GM18511 (cell line): ENCODE data around the gene KIAA1671.

Experiments used
- ATAC-seq: cut with Tn5 transposase; IDR thresholded peaks from one replicate; pipeline ENCODE4 v1.9.1; 2021; ENCODE audit warnings: mild to moderate bottlenecking, moderate library complexity; ENCODE audit not compliant: unreplicated experiment

Gene KIAA1671

DNA sequence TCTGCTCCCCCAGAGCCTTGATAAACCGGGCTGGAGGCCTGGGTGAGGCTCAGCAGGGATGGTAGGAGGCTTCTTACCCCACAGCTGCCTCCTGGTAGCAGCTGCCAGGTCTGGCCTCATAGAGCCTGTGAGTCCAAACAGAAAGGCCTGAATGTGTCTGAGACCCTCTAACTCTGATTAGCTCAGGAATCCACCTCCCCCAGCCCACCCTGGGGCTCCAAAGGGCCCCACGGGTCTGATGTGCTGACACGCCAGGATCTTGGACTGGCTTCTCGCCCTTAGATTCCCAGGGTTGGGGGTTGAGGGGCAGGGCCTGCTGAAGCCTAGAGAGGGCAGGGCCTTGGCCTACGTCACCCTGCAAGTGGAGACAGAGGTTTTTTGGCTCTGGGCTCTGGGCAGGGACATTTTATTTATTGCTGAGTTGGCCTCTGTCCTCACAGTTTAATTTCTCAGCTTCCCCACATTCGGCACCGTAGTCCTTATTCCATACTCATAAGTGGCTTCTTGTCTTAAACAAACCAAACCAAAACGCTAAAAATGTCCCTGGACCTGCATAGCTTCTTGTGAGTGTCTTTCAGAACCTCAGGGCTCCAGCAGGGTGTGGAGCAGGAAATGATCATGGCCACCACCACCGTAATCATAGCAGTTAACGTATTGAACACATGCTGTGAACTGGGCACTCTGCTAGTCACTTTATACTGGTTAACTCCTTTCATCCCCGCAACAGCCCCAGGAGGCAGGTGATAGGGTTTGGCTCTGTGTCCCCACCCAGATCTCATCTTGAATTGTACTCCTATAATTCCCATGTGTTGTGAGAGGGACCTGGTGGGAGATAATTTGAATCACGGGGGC lies 25.1 kb downstream of the KIAA1671 start:
- no peak for ATAC-seq

DNA sequence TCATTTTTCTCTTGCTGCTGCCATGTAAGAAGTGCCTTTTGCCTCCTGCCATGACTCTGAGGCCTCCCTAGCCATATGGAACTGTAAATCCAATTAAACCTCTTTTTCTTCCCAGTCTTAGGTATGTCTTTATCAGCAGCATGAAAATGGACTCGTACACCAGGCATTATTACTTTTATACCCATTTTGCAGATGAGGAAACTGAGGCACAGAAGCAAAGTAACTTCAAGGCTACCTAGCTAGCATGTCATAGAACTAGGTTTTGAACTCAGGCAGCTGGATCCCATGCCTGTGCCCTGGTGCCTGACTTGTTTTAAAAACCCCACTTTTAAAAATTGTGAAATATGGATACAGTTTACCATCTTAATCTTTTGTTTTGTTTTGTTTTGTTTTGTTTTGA lies 25.8 kb downstream of the KIAA1671 start:
- no peak for ATAC-seq

DNA sequence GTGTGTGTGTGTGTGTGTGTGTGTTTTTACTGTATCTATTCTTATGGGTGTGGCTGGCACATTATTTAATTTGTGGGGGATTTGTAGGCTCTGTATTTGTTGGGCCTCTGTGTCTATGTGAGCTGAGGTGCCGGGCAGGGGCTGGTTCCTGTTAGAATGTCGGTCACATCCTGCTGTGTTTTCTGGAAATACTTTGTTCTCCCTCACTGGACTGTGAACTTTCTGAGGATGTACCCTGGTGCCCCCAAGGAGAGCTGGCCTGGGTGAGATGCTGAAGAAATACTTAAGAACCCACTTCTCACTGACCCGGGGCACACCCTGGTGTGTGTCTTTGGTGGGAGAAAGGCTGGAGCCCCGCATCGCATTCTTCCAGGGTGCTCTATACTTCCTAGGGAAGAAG lies 28.6 kb downstream of the KIAA1671 start:
- ATAC-seq, result no peak

DNA sequence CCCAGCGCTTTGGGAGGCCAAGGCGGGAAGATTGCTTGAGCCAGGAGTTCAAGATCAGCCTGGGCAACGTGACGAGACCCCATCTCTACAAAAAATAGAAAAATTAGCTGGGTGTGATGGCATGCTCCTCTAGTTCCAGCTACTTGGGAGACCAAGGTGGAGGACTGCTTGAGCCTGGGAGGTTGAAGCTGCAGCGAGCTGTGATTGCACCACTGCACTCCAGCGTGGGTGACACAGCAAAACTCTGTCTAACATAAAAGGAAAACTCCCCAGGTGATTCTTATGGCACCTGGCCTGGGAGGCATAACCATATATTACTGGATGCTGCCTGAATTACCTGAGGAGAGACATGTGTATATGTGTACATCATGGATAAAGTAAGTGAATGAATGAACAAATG lies 29.1 kb downstream of the KIAA1671 start:
- no peak for ATAC-seq

DNA sequence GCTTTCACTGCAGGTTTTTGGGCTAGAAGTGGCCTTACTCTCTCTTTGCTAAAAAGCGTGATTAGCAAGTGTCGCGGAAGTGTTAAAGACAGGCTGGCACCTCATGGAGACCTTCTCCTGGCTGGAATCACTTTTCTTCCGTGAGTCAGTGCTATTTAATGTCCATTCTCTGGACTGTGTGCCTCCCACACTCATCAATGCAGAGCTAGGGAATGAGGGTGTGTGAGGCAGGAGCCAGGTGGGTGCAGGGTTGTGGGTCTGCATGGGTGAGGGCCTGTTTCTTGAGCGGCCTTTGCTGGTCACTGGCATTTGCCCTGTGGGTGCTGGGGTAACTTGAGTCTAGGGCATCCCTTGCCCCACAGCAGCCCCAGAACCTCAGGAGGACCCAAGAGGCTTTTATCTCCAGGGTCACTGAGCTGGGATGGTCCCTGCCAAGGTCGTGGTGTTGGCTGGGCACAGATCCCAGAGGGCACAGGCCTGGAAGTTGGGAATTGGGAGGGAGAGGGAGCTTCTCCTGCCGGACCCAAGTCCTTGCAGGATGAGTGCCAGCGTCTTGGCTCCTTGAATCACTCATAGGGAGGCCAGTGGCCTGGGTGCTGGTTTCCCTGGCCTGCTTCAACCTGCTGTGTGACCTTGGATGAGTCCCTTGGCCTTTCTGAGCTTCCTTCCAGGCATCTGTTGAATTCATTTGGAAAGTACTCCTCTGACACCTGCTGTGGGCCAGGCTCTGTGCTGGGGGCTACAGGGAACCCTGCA lies 30.0 kb downstream of the KIAA1671 start:
- no peak for ATAC-seq

DNA sequence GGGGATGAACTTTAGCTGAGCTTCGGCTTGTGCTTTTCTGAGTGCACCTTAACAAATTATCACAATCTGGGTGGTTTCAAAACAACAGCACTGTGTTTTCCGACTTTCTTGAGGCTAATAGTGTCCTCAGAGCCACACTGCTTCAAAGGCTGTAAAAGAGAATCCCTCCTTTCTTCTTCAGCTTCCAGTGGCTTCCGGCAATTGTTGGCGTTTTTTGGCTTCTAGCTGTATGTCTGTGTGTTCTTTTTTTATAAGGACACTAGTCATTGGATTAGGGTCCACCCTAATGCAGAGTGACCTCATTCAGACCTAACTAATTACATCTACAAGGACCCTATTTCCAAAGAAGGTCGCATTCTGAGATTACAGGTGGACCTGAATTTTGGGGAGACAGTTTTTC lies 30.6 kb downstream of the KIAA1671 start:
- no peak for ATAC-seq

DNA sequence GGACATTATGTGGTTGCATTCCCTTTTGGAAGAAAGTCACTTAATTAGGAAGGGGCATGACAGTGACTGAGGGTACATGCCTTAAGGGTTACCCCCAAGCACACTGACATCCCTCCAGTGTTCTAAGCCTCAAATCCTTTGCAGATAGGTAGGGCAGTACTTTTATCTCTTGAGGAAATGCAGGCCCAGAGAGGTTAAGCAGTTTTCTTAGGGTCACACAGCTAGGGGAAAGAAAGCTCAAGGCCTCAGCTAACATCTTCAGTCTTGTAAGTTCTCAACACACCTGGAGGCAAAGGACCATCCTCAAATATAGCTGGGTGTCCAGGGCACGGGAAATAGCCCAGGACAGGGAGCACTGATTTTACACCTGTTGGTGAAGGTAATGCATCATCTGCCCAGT lies 31.6 kb downstream of the KIAA1671 start:
- no peak for ATAC-seq

DNA sequence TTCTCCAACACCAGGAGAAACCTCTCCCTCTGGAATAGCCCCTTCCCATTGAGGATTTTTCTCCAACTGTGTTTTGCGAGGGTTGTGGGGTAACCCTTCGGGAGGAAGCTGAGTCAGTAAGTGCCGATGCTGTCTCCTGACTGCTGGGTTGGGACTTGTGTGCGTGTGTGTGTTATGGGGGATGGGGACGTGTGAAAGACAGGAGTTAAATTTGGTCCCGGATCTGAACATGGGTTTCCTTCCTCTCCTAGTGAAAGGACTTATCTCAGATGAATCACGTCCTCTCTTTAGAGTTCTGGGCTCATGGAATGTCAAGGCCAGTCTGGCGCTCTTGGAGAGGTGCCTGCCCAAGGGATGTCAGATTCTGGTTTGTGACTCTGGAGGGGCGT lies 33.3 kb downstream of the KIAA1671 start:
- no peak for ATAC-seq

DNA sequence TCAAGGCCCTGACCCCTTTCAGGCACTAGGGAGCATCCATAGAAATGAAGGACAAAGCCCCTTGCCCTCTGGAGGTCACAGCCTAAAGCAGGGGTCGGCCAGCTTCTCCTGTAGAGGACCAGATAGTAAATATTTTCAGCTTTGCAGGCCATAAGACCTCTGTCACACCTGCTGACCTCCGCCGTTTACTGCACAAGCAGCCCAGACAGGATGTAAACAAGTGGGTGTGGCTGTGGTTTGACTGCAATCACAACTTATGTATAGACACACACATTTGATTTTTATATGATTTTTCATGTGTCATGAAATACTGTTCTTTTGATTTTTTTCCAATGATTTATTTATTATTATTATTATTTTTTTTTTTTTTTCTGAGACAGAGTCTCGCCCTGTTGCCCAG lies 34.3 kb downstream of the KIAA1671 start:
- ATAC-seq, result no peak

DNA sequence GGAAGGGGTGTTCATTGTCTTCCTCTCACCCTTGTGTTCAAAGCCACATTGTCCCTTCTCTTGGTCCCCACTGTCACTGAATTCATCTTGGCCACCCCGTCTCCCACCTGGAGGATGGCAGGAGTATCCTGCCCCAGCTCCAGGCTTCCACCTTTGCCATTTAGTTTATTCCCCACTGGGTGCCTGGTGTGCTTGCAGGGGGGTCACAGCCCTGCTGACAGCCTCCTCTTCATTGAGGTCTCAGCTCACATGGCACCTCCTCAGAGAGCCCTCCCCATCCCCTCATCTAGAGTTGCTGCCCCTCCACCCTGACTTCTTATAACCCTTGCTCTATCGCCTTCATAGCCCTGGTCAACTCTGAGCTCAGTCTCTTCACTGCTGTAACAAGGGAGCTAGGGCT lies 36.6 kb downstream of the KIAA1671 start:
- no peak for ATAC-seq

DNA sequence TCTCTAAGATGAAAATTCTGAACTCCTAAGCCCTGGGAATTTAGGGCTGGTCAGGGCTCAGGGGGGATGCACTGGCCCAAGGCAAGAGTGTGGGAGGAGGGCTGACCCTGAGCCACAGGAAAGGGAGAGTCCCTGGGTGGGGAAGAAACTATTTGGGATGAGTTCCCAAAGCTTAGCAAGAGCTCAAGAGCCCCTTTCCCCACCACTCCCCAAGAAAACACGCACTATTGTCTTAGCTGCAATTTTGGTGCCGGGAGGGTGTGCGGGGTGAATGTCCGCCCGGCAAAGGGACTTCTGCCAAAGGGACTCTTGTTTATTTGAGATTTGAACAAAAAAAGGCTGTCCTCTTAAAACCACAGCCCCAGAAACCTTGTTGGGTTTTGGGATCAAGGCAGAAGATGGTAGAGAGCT lies 37.0 kb downstream of the KIAA1671 start:
- ATAC-seq, result no peak

DNA sequence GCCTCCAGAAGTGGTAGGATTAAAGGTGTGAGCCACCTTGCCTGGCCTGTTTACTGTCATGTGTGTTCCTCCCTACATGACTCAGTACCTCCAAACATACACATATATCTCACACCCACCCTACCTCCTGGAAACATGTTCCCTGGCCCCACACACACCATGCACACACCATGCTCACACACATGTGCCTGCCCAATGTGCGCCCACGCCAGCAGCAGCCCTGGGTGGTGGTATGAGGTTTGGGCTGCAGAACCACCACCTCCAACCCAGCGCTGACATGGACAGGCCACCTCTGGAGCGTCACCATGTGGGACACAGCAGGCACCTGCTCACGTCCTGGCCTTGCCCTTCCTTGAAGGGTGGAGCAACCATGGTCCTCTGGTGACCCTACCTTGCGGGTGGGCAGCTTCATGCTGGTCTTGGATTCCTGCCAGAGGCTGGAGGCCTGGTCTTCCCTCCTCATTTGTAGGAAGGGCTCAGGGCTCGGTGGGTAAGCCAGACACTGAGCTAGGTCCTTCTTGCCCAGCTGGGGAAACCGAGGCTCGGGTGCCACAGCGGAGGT lies 37.9 kb downstream of the KIAA1671 start:
- ATAC-seq, result no peak

DNA sequence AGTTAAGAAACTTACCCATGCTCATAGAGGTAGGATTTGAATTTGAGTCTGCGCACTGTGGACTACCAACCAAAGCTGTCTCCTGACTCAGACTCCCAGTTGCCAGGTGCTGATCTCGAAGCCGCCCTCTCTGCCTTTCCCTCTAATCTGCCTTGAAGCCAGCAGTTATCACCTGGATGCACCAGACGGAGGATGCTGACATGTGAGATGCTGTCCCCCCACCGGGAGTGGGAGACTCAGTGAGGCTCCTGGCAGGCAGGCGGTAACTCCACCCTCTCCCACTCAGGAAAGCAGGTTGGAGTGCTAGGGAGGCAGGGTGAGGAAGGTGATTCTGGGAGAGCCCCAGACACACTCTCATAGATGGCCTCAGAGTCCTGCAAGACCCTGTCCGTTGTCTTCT lies 40.4 kb downstream of the KIAA1671 start:
- ATAC-seq, result no peak

DNA sequence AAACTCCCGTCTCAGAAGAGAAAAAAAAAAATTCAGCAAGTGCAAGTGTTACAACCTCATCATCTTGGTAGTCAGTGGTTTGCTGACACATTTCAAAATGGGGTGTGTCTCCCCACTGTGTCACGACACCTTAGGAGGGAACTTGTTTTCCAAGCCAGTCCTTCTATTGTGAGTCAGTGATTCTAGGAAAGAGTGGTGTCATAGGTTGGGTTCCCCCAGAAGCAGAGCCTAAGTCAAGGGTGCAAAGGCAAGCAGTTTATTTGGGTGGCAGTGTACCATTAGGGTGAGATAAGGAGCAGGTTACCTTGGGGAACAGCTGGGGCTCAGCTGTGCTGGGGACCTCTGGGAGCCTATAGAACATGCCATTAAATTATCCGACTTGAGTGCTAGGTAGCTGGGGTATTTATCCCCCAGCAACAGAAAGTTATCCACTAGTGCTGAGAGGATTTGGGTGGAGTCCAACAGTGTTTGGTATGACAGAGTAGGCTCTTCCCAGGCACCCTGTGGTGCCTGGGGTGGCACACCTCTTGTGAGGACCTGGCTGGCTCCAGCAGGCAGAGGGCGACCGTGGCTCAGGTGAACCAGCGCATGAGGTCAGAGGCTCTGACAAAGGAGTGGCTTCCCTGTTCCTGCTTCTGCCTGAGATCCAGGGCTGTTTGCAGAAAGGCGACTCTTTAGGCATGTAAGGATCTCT lies 41.7 kb downstream of the KIAA1671 start:
- no peak for ATAC-seq

DNA sequence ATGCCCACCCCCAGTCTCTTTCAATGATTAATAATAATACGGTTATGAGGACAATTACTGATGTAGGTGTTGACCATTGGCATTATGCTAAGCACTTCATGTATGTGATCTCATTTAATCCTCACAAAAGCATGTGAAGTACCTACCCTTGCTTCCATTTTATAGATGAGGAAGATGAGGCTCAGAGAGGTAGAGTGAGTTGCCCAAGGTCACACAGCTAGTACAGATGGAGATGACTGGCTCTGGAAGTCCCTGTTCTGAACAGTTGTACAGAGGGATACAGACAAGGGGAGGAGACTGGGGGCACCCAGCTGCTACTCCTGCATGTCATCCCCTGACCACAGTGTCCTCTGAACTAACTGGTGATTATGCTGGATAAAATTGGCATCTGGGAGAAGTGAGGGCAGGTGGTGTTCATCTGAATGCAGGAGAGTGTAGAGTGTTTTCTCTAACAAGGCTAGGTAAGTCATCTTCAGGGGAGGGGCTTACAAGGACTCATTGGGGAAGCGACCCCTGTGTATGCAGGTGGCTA lies 43.2 kb downstream of the KIAA1671 start:
- ATAC-seq, result no peak

DNA sequence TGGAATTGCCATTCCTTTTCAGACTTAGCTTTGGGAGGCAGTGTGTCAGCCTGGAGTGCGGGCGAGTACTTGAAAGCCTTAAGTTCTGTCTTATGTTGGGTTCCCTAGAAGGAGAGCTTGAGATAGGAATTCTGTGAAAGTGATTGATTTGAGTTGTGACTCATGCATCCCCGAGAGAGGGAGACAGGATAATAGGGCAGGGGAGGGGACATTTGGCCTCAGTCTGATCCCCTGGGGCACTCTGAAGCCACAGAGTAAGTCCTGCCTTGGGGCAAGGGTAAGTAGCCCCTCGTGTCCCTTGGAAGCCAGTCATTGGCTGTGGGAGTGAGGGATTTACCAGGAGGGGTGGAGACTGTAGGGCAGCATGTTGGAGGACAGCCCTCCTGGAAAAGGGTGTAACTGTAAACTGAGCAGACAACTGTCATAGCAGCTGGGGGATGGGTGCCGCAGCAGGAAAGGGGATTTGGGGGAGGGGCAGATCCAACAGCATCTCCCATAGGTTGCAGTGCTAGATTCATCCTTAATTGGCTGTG lies 44.0 kb downstream of the KIAA1671 start:
- no peak for ATAC-seq

DNA sequence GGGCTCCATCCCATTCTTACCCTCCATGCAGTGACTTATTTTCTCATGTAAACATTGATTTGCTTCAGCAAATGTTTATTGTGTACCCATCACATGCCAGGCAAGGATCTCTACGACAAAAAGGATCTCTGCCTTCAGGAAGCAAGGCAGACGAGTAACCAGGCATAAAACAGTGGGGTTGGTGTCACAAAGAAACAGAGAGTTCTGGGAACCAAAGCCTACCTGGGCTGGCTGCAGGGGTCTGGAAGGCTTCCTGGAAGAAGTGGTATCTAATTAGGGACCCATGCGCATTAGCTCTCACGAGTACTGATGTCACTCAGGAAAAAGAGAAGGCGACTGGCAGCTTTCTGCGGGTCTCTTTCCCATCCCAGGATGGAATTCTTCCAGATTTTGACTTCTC lies 44.5 kb downstream of the KIAA1671 start:
- ATAC-seq, result no peak

DNA sequence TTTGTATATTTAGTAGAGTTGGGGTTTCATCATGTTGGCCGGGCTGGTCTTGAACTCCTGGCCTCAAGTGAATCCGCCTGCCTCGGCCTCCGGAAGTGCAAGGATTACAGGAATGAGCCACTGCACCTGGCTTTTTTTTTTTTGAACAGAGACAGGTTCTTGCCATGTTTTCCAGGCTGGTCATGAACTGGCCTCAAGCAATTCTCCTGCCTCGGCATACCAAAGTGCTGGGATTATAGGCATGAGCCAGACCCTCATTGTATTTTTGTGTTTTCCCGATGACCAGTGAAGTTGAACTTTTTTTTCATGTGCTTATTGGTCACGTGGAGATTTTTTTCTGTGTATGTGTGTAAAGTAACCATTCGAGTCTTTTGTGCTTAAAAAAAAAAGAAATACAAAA lies 48.2 kb downstream of the KIAA1671 start:
- no peak for ATAC-seq

DNA sequence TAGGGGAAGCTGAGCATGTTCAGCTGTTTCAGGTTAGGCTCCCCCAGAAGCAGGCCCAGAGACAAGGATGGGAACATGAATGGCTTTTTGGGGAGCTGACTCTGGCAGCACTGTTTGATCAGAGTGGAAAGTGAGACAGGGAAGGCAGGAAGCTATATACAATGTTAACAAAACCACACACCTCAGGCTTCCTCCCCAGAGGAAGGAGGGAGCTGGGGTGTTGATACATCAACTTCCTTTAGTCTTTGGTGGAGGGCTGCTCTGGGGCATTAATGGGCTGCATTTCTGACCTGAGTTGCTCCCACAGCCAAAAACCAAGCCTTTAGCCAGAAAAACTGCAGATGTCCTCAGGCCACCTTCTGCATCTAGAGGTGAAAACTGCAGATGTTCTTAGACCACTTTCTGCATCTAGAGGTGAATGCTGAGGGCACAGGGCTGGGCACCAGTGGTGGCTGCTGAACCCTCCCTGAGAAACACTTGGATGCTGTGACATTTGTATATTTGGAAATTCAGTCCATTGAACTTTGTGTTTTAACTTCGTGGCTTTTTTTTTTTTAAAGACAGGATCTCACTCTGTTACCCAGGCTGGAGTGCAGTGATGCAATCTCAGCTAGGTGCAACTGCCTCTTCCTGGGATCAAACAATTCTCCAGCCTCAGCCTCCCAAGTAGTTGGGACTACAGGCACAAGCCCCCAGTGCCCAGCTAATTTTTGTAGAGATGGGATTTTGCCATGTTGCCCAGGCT lies 49.9 kb downstream of the KIAA1671 start:
- ATAC-seq, result no peak

DNA sequence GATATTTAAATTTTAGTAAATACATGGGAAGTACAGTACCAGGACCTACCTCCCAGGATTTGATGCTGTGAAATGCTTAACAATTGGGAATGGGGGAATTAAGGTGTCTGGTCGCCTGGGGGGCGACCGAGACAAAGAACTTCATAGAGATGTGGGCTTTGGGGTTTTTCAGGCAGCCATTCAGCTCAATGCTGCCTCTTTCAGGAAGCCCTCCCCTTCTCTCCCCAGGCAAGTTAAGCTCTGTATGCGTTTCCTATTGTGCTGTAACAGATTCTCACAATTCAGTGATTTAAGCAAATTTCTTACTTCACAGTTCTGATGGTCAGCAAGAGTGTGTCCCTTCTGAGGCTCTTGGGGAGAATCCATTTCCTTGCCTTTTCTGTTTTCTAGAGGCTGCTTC lies 53.8 kb downstream of the KIAA1671 start:
- ATAC-seq, result no peak
